Caco-2 (cell line): ENCODE results near the gene PDE4D. TPM values are rescaled to one million over a fixed set of nuclear protein-coding genes. Genes with fewer than 3 reads are reported as not detected.
"Not testable (repeated sequence)": the region's sequence is repeated elsewhere in the genome, so short reads cannot be mapped to it uniquely, and the experiment has no call there.

Source experiments
- BruUV-seq: library from RNA; stranded (reverse); fragments of 400-500 nt; replicated peaks from 2 replicates; lab custom pipeline; 2021; lab: Mats Ljungman, UMichigan
- CTCF ChIA-PET: fragments of 300-600 bp; sonication (Branson Sonifier 250); formaldehyde crosslinking; loops from one replicate; lab custom pipeline; 2022; ENCODE audit warnings: antibody characterized with exemption; lab: Charles Lee
- POLR2A ChIA-PET: fragments of 300-600 bp; sonication (Branson Sonifier 250); formaldehyde crosslinking; loops from one replicate; lab custom pipeline; 2022; ENCODE audit warnings: antibody characterized with exemption; lab: Charles Lee
- DNase-seq, 2 experiments: peaks; one replicate each; pipeline versions ENCODE4 v3.0.0 to v3.0.0-alpha.2; 2020 to 2022
- H3K27me3 ChIP-seq: replicated peaks from 2 replicates; pipeline ENCODE4 v1.6.0; 2011; ENCODE audit warnings: low read length; ENCODE audit not compliant: control insufficient read depth, insufficient read depth
- H3K36me3 ChIP-seq: 2 replicates; pipeline ENCODE4 v1.5.1; 2011; ENCODE audit warnings: low read length; ENCODE audit not compliant: control insufficient read depth, insufficient read depth
- H3K4me1 ChIP-seq: fragments of 250-450 bp; sonication (Bioruptor Pico); 2 replicates; pipeline ENCODE4 v1.5.1; 2020; ENCODE audit warnings: mild to moderate bottlenecking
- H3K4me3 ChIP-seq: 2 replicates; pipeline ENCODE4 v1.5.1; 2011; ENCODE audit warnings: low read depth, mild to moderate bottlenecking, control low read depth, low read length
- H3K9me3 ChIP-seq: fragments of 250-450 bp; sonication (Bioruptor Pico); 2 replicates; pipeline ENCODE4 v1.5.1; 2020; ENCODE audit warnings: mild to moderate bottlenecking, moderate library complexity
- H3K27ac Mint-ChIP-seq: one replicate; pipeline ENCODE4 v1.8.0; 2022; ENCODE audit warnings: mixed read lengths; ENCODE audit not compliant: unreplicated experiment
- H3K27me3 Mint-ChIP-seq: one replicate; pipeline ENCODE4 v1.8.0; 2022; ENCODE audit warnings: mixed read lengths; ENCODE audit not compliant: insufficient read depth, unreplicated experiment
- H3K36me3 Mint-ChIP-seq: one replicate; pipeline ENCODE4 v1.8.0; 2022; ENCODE audit warnings: mild to moderate bottlenecking, mixed read lengths; ENCODE audit not compliant: insufficient read depth, unreplicated experiment
- H3K4me1 Mint-ChIP-seq: one replicate; pipeline ENCODE4 v1.8.0; 2022; ENCODE audit warnings: low read depth, mixed read lengths; ENCODE audit not compliant: unreplicated experiment
- H3K4me3 Mint-ChIP-seq: one replicate; pipeline ENCODE4 v1.8.0; 2022; ENCODE audit warnings: mild to moderate bottlenecking, moderate library complexity, mixed read lengths; ENCODE audit not compliant: unreplicated experiment
- H3K9me3 Mint-ChIP-seq: one replicate; pipeline ENCODE4 v1.8.0; 2022; ENCODE audit warnings: mixed read lengths; ENCODE audit not compliant: unreplicated experiment
- CTCF ChIP-seq, 2 experiments: fragments of 200-600 bp in 1 of 2; IDR thresholded peaks; 1 replicate in 1 of 2; 2 replicates in 1 of 2; pipeline versions ENCODE4 v1.5.1 to v1.8.0; 2011 to 2022; ENCODE audit warnings: antibody characterized with exemption in 1 of 2, control low read depth in 1 of 2, inconsistent platforms in 1 of 2, low read depth in 1 of 2, low read length in 1 of 2, mild to moderate bottlenecking in 1 of 2, moderate library complexity in 1 of 2; ENCODE audit not compliant: insufficient read depth in 1 of 2, severe bottlenecking in 1 of 2, unreplicated experiment in 1 of 2
- intact Hi-C: fragments of 100-400 bp; cut with micrococcal nuclease; formaldehyde crosslinking; loops from one replicate; pipeline ENCODE4 v1.10.0; 2022; ENCODE audit not compliant: unreplicated experiment
- total RNA-seq: library from RNA; stranded (reverse); gene quantifications from 2 replicates; pipeline ENCODE4 v1.2.3, GENCODE V29; 2022

PDE4D gene
- total RNA-seq, 1 experiment from 2014 or later: 89.8 TPM

GRCh38 chr5:58998544-58998943, 895.0 kb downstream of the PDE4D start:
- ChIA-PET CTCF (no interaction called here), POLR2A (no interaction called here)
- H3K27me3 Mint-ChIP-seq: no peaks in the 10 kb centered on the region
- BruUV-seq: no TSS peak
- H3K27ac Mint-ChIP-seq: no peak overlapping the region
- TF ChIP-seq CTCF (IDR thresholded peaks at IDR 0.05; ENCODE audit: insufficient read depth in 1 of 2, low read depth in 1 of 2, low read length in 1 of 2, severe bottlenecking in 1 of 2, unreplicated experiment in 1 of 2): no peak
- Histone ChIP-seq H3K9me3 (no peaks in the 10 kb centered on the region), H3K36me3 (no peaks in the 10 kb centered on the region), H3K4me1 (peaks cover 8% of the 10 kb centered on the region), H3K27me3 (no peaks in the 10 kb centered on the region), H3K4me3 (no peak overlapping the region)
- H3K9me3 Mint-ChIP-seq: no peaks in the 10 kb centered on the region
- peaks cover 38% of the 10 kb centered on the region for H3K36me3 Mint-ChIP-seq
- DNase-seq: no peak
- H3K4me3 Mint-ChIP-seq: no peak overlapping the region
- H3K4me1 Mint-ChIP-seq: peaks cover 22% of the 10 kb centered on the region
- intact Hi-C loops: no loop called here

- H3K27me3 ChIP-seq, DNase-seq, BruUV-seq, H3K4me3 Mint-ChIP-seq, H3K9me3 Mint-ChIP-seq, intact Hi-C loops, H3K9me3 ChIP-seq, H3K27me3 Mint-ChIP-seq, H3K4me3 ChIP-seq, POLR2A ChIA-PET, CTCF ChIA-PET, H3K4me1 Mint-ChIP-seq, H3K36me3 ChIP-seq, H3K4me1 ChIP-seq: not testable (repeated sequence)
- H3K36me3 Mint-ChIP-seq: peaks cover 37% of the 10 kb centered on the region
- peak overlapping the region; percentile 61 for H3K27ac Mint-ChIP-seq
Observed at GRCh38 chr5:58995779-58996178, 897.7 kb downstream of the PDE4D start.

- ChIA-PET POLR2A (no interaction called here), CTCF (no interaction called here)
- H3K27me3 Mint-ChIP-seq: no peaks in the 10 kb centered on the region
- Histone ChIP-seq H3K27me3 (no peaks in the 10 kb centered on the region), H3K4me1 (peaks cover 4% of the 10 kb centered on the region), H3K4me3 (no peak overlapping the region), H3K36me3 (no peaks in the 10 kb centered on the region), H3K9me3 (no peaks in the 10 kb centered on the region)
- intact Hi-C loops: no loop called here
- H3K4me3 Mint-ChIP-seq: no peak overlapping the region
- no peak for DNase-seq
- TF ChIP-seq CTCF (IDR thresholded peaks at IDR 0.05; ENCODE audit: insufficient read depth in 1 of 2, low read depth in 1 of 2, low read length in 1 of 2, severe bottlenecking in 1 of 2, unreplicated experiment in 1 of 2): no peak
- peaks cover 51% of the 10 kb centered on the region for H3K36me3 Mint-ChIP-seq
- no peaks in the 10 kb centered on the region for H3K4me1 Mint-ChIP-seq
- no peaks in the 10 kb centered on the region for H3K9me3 Mint-ChIP-seq
- no peak overlapping the region for H3K27ac Mint-ChIP-seq
- BruUV-seq: no TSS peak
Observed at GRCh38 chr5:58993461-58993860, 900.1 kb downstream of the PDE4D start.

DNA sequence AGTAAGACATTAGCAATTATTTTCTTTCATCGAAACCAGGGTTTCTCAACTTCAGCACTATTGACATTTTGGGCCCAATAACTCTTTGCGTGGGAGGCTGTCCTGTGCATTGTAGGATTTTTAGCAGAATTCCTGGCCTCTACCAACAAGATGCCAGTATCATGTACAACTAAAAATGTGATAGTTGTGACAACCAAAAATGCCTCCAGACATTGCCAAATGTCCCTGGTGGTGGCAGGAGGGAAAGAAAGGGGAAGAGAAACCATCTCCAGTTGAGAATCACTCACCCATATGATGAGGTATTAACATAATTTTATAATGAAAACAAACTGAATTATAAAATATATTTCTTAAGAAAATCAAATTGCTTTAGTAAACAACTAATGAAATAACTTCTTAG, 904.6 kb downstream of the PDE4D start:
- no TSS peak for BruUV-seq
- Mint-ChIP-seq H3K36me3 (peaks cover 87% of the 10 kb centered on the region), H3K27ac (no peak overlapping the region), H3K27me3 (no peaks in the 10 kb centered on the region), H3K9me3 (no peaks in the 10 kb centered on the region), H3K4me1 (peaks cover 8% of the 10 kb centered on the region), H3K4me3 (no peak overlapping the region)
- intact Hi-C loops: no loop called here
- TF ChIP-seq CTCF (IDR thresholded peaks at IDR 0.05; ENCODE audit: insufficient read depth in 1 of 2, low read depth in 1 of 2, low read length in 1 of 2, severe bottlenecking in 1 of 2, unreplicated experiment in 1 of 2): peak in 1 of 2 experiments; percentile 17
- no peak for DNase-seq
- ChIA-PET CTCF (no interaction called here), POLR2A (no interaction called here)
- Histone ChIP-seq H3K36me3 (no peaks in the 10 kb centered on the region), H3K4me1 (no peaks in the 10 kb centered on the region), H3K4me3 (no peak overlapping the region), H3K9me3 (no peaks in the 10 kb centered on the region), H3K27me3 (no peaks in the 10 kb centered on the region)
